ENCODE results near the gene SLC2A3. TPM values are rescaled to one million over a fixed set of nuclear protein-coding genes. Genes with fewer than 3 reads are reported as not detected.

The SLC2A3 gene
- total RNA-seq, 1 experiment from 2014 or later = 10.5 TPM

DNA sequence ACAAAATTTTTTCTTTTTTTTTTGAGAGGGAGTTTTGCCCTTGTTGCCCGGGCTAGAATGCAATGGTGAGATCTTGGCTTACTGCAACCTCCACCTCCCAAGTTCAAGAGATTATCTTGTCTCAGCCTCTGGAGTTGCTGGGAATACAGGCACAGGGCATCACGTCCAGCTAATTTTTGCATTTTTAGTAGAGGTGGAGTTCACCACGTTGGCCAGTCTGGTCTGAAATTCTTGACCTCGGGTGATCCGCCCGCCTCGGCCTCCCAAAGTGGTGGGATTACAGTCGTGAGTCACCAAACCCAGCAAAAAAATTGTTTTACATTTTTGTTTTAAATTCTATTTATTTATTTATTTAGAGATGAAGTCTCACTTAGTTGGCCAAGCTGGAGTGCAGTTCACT, 58.6 kb downstream of the SLC2A3 start:
- no peaks in the 10 kb centered on the region for H3K27me3 ChIP-seq (ENCODE audit: insufficient read depth, low read length)
- TF ChIP-seq, protein P1, sequence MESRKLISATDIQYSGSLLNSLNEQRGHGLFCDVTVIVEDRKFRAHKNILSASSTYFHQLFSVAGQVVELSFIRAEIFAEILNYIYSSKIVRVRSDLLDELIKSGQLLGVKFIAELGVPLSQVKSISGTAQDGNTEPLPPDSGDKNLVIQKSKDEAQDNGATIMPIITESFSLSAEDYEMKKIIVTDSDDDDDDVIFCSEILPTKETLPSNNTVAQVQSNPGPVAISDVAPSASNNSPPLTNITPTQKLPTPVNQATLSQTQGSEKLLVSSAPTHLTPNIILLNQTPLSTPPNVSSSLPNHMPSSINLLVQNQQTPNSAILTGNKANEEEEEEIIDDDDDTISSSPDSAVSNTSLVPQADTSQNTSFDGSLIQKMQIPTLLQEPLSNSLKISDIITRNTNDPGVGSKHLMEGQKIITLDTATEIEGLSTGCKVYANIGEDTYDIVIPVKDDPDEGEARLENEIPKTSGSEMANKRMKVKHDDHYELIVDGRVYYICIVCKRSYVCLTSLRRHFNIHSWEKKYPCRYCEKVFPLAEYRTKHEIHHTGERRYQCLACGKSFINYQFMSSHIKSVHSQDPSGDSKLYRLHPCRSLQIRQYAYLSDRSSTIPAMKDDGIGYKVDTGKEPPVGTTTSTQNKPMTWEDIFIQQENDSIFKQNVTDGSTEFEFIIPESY (IDR thresholded peaks at IDR 0.05; ENCODE audit: extremely low read depth, insufficient replicate concordance, low read length) = no peak
- TF ChIP-seq EZH2 (IDR thresholded peaks at IDR 0.05) (no peak), SRF (IDR thresholded peaks at IDR 0.05; ENCODE audit: low read depth) (no peak), SP1 (IDR thresholded peaks at IDR 0.05; ENCODE audit: low read depth) (no peak), TCF7L2 (IDR thresholded peaks at IDR 0.05; ENCODE audit: borderline replicate concordance, extremely low read depth, insufficient read depth, insufficient read length) (no peak), POLR2AphosphoS5 (IDR thresholded peaks at IDR 0.05; ENCODE audit: low read depth, low read length) (no peak), ZFX (IDR thresholded peaks at IDR 0.05) (no peak), EGR1 (IDR thresholded peaks at IDR 0.05; ENCODE audit: low read depth) (no peak), CEBPB (IDR thresholded peaks at IDR 0.05; ENCODE audit: low read depth) (no peak), RAD21 (IDR thresholded peaks at IDR 0.05; ENCODE audit: low read depth) (no peak), JUND (IDR thresholded peaks at IDR 0.05) (no peak)
- TF ChIP-seq, protein P2, sequence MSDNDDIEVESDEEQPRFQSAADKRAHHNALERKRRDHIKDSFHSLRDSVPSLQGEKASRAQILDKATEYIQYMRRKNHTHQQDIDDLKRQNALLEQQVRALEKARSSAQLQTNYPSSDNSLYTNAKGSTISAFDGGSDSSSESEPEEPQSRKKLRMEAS (IDR thresholded peaks at IDR 0.05) = no peak
- TF ChIP-seq, protein P3, sequence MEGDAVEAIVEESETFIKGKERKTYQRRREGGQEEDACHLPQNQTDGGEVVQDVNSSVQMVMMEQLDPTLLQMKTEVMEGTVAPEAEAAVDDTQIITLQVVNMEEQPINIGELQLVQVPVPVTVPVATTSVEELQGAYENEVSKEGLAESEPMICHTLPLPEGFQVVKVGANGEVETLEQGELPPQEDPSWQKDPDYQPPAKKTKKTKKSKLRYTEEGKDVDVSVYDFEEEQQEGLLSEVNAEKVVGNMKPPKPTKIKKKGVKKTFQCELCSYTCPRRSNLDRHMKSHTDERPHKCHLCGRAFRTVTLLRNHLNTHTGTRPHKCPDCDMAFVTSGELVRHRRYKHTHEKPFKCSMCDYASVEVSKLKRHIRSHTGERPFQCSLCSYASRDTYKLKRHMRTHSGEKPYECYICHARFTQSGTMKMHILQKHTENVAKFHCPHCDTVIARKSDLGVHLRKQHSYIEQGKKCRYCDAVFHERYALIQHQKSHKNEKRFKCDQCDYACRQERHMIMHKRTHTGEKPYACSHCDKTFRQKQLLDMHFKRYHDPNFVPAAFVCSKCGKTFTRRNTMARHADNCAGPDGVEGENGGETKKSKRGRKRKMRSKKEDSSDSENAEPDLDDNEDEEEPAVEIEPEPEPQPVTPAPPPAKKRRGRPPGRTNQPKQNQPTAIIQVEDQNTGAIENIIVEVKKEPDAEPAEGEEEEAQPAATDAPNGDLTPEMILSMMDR (IDR thresholded peaks at IDR 0.05 in 2 of 3, conservative IDR thresholded peaks at IDR 0.05 in 1 of 3; ENCODE audit: borderline replicate concordance in 1 of 3, insufficient read depth in 1 of 3, low read depth in 2 of 3, low read length in 2 of 3) = no peak
- TF ChIP-seq, protein P4, sequence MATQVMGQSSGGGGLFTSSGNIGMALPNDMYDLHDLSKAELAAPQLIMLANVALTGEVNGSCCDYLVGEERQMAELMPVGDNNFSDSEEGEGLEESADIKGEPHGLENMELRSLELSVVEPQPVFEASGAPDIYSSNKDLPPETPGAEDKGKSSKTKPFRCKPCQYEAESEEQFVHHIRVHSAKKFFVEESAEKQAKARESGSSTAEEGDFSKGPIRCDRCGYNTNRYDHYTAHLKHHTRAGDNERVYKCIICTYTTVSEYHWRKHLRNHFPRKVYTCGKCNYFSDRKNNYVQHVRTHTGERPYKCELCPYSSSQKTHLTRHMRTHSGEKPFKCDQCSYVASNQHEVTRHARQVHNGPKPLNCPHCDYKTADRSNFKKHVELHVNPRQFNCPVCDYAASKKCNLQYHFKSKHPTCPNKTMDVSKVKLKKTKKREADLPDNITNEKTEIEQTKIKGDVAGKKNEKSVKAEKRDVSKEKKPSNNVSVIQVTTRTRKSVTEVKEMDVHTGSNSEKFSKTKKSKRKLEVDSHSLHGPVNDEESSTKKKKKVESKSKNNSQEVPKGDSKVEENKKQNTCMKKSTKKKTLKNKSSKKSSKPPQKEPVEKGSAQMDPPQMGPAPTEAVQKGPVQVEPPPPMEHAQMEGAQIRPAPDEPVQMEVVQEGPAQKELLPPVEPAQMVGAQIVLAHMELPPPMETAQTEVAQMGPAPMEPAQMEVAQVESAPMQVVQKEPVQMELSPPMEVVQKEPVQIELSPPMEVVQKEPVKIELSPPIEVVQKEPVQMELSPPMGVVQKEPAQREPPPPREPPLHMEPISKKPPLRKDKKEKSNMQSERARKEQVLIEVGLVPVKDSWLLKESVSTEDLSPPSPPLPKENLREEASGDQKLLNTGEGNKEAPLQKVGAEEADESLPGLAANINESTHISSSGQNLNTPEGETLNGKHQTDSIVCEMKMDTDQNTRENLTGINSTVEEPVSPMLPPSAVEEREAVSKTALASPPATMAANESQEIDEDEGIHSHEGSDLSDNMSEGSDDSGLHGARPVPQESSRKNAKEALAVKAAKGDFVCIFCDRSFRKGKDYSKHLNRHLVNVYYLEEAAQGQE (IDR thresholded peaks at IDR 0.05; ENCODE audit: low read depth) = no peak
- TF ChIP-seq, protein P5, sequence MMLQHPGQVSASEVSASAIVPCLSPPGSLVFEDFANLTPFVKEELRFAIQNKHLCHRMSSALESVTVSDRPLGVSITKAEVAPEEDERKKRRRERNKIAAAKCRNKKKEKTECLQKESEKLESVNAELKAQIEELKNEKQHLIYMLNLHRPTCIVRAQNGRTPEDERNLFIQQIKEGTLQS (IDR thresholded peaks at IDR 0.05) = no peak
- CTCF ChIA-PET = interaction anchor here (1.0 kb wide), 1 partner anchor 17 kb away, joined by 5 read pairs; no protein-coding TSS in a partner anchor
- no peak for DNase-seq (ENCODE audit: low read depth, low spot score)
- POLR2A ChIA-PET = no interaction called here
- H3K9ac ChIP-seq (ENCODE audit: low read length) = no peak overlapping the region
- no peaks in the 10 kb centered on the region for H3K4me1 ChIP-seq (ENCODE audit: control insufficient read depth in 1 of 2, insufficient read depth in 2 of 2, low read length in 2 of 2)
- H3K9me2 ChIP-seq (ENCODE audit: insufficient read depth) = no peaks in the 10 kb centered on the region
- H2AFZ ChIP-seq (ENCODE audit: low read depth, low read length, poor library complexity, severe bottlenecking) = no peak overlapping the region
- no peaks in the 10 kb centered on the region for H3K79me2 ChIP-seq (ENCODE audit: insufficient read depth, low read length)
- H3K36me3 ChIP-seq (ENCODE audit: control insufficient read depth in 1 of 2, insufficient read depth in 2 of 2, low read length in 2 of 2) = no peaks in the 10 kb centered on the region
- no TSS peak for BruUV-seq (replicated peaks)
- H3K9me3 ChIP-seq (ENCODE audit: control insufficient read depth in 1 of 2, insufficient read depth in 1 of 2, low read depth in 1 of 2, low read length in 2 of 2) = no peaks in the 10 kb centered on the region
- intact Hi-C loops (cut with micrococcal nuclease) = no loop called here
- RAD21 ChIA-PET (ENCODE audit: low non-redundant PET in 1 of 2, low total read pairs in 2 of 2, uncharacterized antibody in 2 of 2, unreplicated experiment in 2 of 2) = no interaction called here
- no peaks in the 10 kb centered on the region for H4K20me1 ChIP-seq (ENCODE audit: insufficient read depth)
- ATAC-seq = no peak
- no peak overlapping the region for H3K4me3 ChIP-seq (replicated peaks in 1 of 2; ENCODE audit: low read depth in 1 of 2, low read length in 2 of 2)
- H3K27ac ChIP-seq (ENCODE audit: low read depth, low read length) = no peak overlapping the region
- no peak overlapping the region for H3K4me2 ChIP-seq (ENCODE audit: low read length)

Measured in HCT116 (cell line).